HepG2 (cell line): ENCODE measurements around the gene MMP24OS. TPM values are rescaled to one million over a fixed set of nuclear protein-coding genes. Genes with fewer than 3 reads are reported as not detected.

ENCODE experiments used
- ATF7 ChIP-seq, 2 experiments: fragments of 450-650 bp in 1 of 2; sonication (generic) in 1 of 2; formaldehyde crosslinking in 1 of 2; IDR thresholded peaks; 2 replicates each; pipeline versions ENCODE4 v1.4.0 to v1.6.1; 2016 to 2020; ENCODE audit warnings: antibody characterized with exemption in 1 of 2, mild to moderate bottlenecking in 1 of 2, missing genetic modification reagents in 1 of 2
- CEBPB ChIP-seq: IDR thresholded peaks from 2 replicates; pipeline ENCODE4 v1.6.1; 2011; ENCODE audit warnings: low read depth, low read length, improper control_type of control experiment, borderline replicate concordance
- MEIS1 ChIP-seq: sonication (generic); formaldehyde crosslinking; IDR thresholded peaks from 2 replicates; pipeline ENCODE4 v1.9.0; 2021; ENCODE audit warnings: mild to moderate bottlenecking, missing genetic modification reagents, moderate library complexity, borderline replicate concordance
- RAD21 ChIP-seq: fragments of 450-650 bp; formaldehyde crosslinking; IDR thresholded peaks from 2 replicates; pipeline ENCODE4 v1.5.0; 2020; ENCODE audit warnings: mild to moderate bottlenecking
- SAP130 ChIP-seq: IDR thresholded peaks from 2 replicates; pipeline ENCODE4 v1.6.1; 2016; ENCODE audit warnings: low read depth
- SMC3 ChIP-seq: IDR thresholded peaks from 2 replicates; pipeline ENCODE4 v1.6.1; 2011; ENCODE audit warnings: low read length, improper control_type of control experiment
- YY1 ChIP-seq: IDR thresholded peaks from 2 replicates; pipeline ENCODE4 v1.6.1; 2011; ENCODE audit warnings: low read length, low read depth, moderate library complexity, mild to moderate bottlenecking; ENCODE audit not compliant: insufficient read depth, insufficient replicate concordance
- ZKSCAN5 ChIP-seq: sonication (generic); formaldehyde crosslinking; IDR thresholded peaks from 2 replicates; pipeline ENCODE4 v1.5.1; 2020; ENCODE audit warnings: mild to moderate bottlenecking, missing genetic modification reagents
- ZNF263 ChIP-seq: sonication (generic); formaldehyde crosslinking; IDR thresholded peaks from 2 replicates; pipeline ENCODE4 v1.4.0; 2020; ENCODE audit warnings: missing genetic modification reagents
- ZNF292 ChIP-seq: sonication (generic); formaldehyde crosslinking; IDR thresholded peaks from 2 replicates; pipeline ENCODE4 v1.8.1; 2022; ENCODE audit warnings: mild to moderate bottlenecking, low read depth, missing genetic modification reagents, borderline replicate concordance
- ZNF318 ChIP-seq: sonication (generic); formaldehyde crosslinking; IDR thresholded peaks from 2 replicates; pipeline ENCODE4 v1.4.0; 2020; ENCODE audit warnings: mild to moderate bottlenecking, missing genetic modification reagents
- ZNF598 ChIP-seq: sonication (generic); formaldehyde crosslinking; IDR thresholded peaks from 2 replicates; pipeline ENCODE4 v1.5.1; 2020; ENCODE audit warnings: mild to moderate bottlenecking, missing genetic modification reagents, borderline replicate concordance
- ZNF614 ChIP-seq: IDR thresholded peaks from 2 replicates; pipeline ENCODE4 v1.6.1; 2018; ENCODE audit warnings: missing biosample characterization, missing genetic modification reagents, inconsistent platforms, borderline replicate concordance
- polyA plus RNA-seq, 8 experiments: library from polyadenylated mRNA; depleted of rRNA in 3 of 8; stranded (reverse) in 7 of 8; unstranded in 1 of 8; fragments of >200 nt; fragmentation: Illumina TruSeq in 4 of 8; extraction: Trizol in 4 of 8; gene quantifications; 2 replicates each; pipeline versions ENCODE4 v1.2.1 to v1.2.3, GENCODE V29; 2011 to 2016; ENCODE audit warnings: low read depth in 4 of 8, missing spikeins in 1 of 8, mixed read lengths in 1 of 8; ENCODE audit not compliant: insufficient read depth in 1 of 8
- total RNA-seq, 5 experiments: library from RNA; depleted of rRNA; stranded (reverse); fragments of >200 nt; fragmentation: Illumina TruSeq; extraction: Trizol; gene quantifications; 2 replicates each; pipeline ENCODE4 v1.2.3, GENCODE V29; 2016; ENCODE audit warnings: low read depth in 1 of 5

The MMP24OS gene
- total and polyA plus RNA-seq, 2 of the 13 experiments (the other 11 are each of a cell fraction or from before 2014, with no cell fraction given): 6.0 to 8.5 TPM

GRCh38 chr20:35264755-35265154 is 13.2 kb downstream of the MMP24OS start (continued):
- no peak for TF ChIP-seq YY1
- TF ChIP-seq ZKSCAN5 (CRISPR knock-in tag): 0 out of 2 replicates have a peak, but pooled peaks have one; percentile 39
- TF ChIP-seq SMC3: peak; percentile 57; the same call in 1 of the 2 replicates
- TF ChIP-seq ATF7 (IDR thresholded peaks at IDR 0.05): no peak
- 0 out of 2 replicates have a peak, but pooled peaks have one; percentile 30 for TF ChIP-seq ATF7 (CRISPR knock-in tag; IDR thresholded peaks at IDR 0.05)
- TF ChIP-seq RAD21: peak; percentile 76
- 0 out of 2 replicates have a peak, but pooled peaks have one; percentile 25 for TF ChIP-seq ZNF598 (CRISPR knock-in tag)
- 0 out of 2 replicates have a peak, but pooled peaks have one; percentile 33 for TF ChIP-seq SAP130
- peak; percentile 54; the same call in 1 of the 2 replicates for TF ChIP-seq ZNF292 (CRISPR knock-in tag)
- 0 out of 2 replicates have a peak, but pooled peaks have one; percentile 36 for TF ChIP-seq ZNF263 (CRISPR knock-in tag)
- TF ChIP-seq MEIS1 (CRISPR knock-in tag): 0 out of 2 replicates have a peak, but pooled peaks have one; percentile 24
- TF ChIP-seq ZNF614 (CRISPR knock-in tag): 0 out of 2 replicates have a peak, but pooled peaks have one; percentile 34
- 0 out of 2 replicates have a peak, but pooled peaks have one; percentile 48 for TF ChIP-seq ZNF318
- peak; percentile 29; the same call in 1 of the 2 replicates for TF ChIP-seq CEBPB
